GM19239 (cell line): ENCODE data around the gene TSGA10IP.

Experiments
- DNase-seq: peaks from one replicate; pipeline ENCODE4 v3.0.0; 2011; ENCODE audit warnings: low spot score; ENCODE audit not compliant: insufficient read length
- FAIRE-seq: peaks from 2 replicates; lab custom pipeline; 2011; peaks lifted over from hg19 to GRCh38; lab: Jason Lieb, UNC

Gene TSGA10IP

GRCh38 chr11:66002648-66003225 lies 57.5 kb downstream of the TSGA10IP start:
- peak; percentile 58 for DNase-seq
- peak; percentile 45 for FAIRE-seq

DNA sequence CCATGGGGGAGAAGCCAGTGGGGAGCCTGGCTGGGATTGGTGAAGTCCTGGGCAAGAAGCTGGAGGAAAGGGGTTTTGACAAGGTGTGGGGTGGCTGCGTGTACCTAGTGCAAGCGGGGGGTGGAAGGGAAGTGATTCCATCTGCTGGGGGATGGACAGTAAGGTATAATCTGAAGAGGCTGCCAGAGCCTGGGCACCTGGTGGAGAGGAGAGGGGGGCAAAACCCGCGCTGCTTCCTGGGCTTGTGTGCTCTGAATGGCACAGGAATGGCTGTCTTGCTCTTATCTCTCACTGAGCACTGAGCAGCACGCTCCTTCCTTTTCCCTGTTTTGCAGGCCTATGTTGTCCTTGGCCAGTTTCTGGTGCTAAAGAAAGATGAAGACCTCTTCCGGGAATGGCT lies 58.0 kb downstream of the TSGA10IP start:
- DNase-seq (no peak), FAIRE-seq (no peak)

DNA sequence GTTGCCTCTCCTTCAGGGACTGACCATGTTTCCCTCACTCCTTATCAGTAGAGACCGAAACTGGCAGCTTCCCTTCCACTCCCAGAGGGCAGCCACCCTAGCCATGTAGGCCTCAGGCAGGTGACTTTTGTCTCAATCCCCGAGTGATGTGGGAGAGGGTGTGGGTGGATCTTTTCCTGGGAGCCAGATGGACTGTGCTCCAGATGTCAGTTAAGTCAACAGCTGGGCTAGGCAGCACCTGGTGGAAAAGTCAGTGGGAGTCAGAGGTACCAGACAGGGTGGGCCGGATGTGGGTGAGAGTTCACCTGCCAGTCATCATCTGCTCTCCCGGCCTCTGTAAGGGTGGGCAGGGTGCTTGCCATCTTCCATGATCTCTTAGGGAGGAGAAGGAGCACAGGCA lies 58.9 kb downstream of the TSGA10IP start:
- FAIRE-seq (no peak), DNase-seq (no peak)

DNA sequence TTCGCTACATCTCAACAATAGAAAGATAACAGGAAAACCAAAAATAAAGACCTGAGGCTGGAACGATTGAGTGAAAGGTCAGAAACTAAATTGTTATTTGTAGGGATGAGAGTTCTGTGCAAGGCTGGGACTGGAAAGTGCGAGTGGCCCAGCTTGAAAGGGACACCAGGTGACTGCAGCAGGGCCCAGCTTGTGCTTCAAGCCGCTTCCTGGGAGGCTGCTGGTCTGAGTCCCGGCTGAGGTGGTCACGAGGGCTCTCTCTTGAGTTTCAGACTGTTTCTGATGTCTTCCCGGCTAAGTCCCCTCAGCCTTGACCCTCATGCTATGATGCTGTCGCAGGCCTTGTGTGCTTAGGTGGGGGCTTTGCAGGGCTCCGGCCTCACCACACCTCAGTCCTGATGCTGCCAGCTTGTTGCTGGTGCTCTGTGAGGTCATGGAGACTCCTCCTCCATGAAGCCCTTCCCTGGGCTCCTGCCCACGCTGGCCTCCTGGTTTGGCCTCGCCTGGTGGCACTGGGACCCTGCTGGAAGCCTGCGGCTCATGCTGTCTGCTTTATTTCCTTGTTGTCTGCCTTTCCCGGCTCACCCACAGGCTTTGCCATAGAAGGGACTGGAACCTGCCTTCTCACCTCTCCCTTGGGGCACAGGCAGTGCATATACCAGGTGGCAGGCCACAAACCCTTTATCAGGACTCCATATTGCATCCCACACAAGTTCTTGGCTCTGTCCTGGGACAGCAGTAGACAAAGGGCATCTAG lies 61.0 kb downstream of the TSGA10IP start:
- DNase-seq (no peak), FAIRE-seq (no peak)

- FAIRE-seq, result no peak
- DNase-seq, result no peak
These were observed 61.6 kb downstream of the TSGA10IP start for GRCh38 chr11:66006891-66007176.

DNA sequence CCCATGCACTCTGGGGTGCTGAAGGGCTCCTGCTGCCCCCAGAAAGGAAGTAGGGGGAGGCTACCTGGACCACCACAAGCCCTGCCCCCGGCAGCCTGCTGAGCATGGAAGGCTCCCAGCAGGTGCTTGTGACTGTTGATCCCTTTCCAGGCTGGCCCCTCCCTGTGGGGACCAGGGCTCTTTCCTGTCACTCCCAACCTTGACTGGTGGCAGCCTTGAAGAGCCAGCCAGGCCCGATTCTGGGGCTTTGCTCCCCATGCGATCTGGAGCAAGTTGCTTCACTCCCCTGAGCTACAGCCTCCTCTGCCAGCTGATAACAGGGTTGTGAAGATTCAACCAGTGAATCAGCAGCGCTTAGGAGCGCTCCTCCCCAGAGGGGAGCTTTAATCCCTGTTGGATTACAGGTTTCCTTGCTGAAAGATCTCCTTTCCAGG lies 61.9 kb downstream of the TSGA10IP start:
- DNase-seq (no peak), FAIRE-seq (no peak)

- no peak for FAIRE-seq
These were observed 62.8 kb downstream of the TSGA10IP start for GRCh38 chr11:66008095-66008467.

DNA sequence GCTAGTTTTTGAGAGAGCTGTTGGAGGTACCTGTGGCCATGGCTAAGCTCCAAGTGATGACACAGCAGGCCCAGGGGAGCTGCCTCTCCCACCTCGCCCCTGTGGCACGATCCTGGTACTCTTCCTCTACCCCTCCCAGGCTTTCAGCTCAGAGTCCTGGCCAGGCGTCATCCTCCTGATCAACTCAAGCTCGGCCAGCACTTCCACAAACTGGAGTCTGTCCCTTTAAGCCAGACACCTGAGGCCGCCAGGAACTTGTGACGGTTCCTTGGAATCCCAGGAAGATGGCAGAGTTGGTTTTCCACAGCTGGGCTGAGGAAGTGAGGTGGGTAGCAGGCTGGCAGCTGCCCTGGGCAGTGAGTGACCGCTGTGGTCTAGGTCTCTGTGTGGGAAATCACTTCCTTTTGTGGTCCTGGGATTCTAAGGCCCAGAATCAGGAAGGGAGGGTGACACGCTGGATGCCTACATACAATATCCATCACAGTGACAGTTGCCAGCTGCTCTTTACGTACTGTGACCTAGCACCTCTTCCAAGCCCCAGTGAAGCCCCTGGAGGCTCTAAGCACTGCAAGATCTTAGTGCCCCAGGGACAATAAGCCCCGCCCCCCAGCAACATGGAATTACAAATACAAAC lies 63.3 kb downstream of the TSGA10IP start:
- FAIRE-seq (no peak), DNase-seq (no peak)

More at GRCh38 chr11:66008095-66008467, 62.8 kb downstream of the TSGA10IP start:
- DNase-seq, result no peak
